Left colon (tissue), 2 donors: ENCODE data around the gene REG4. TPM values are rescaled to one million over a fixed set of nuclear protein-coding genes. Genes with fewer than 3 reads are reported as not detected.
"Not testable (repeated sequence)": the region's sequence is repeated elsewhere in the genome, so short reads cannot be mapped to it uniquely, and the experiment has no call there.

Experiments
- ATAC-seq: fragments of 200-7000 bp; cut with Tn5 transposase; one replicate; pipeline ENCODE4 v1.9.1; 2020; ENCODE audit warnings: mild to moderate bottlenecking, moderate library complexity
- DNase-seq, 2 donors: peaks; one replicate each; pipeline ENCODE4 v3.0.0-alpha.2; 2020
- intact Hi-C, 2 donors: fragments of 100-400 bp; cut with DNase I in 1 of 2; cut with micrococcal nuclease in 1 of 2; formaldehyde crosslinking; loops; one replicate each; pipeline versions ENCODE4 v1.11.2 to v1.14.0; 2022; cut with DNase I, micrococcal nuclease
- long read RNA-seq: library from polyadenylated mRNA; unstranded; transcript quantifications from one replicate; pipeline ENCODE4 v2.0.0, GENCODE V29; 2021
- total RNA-seq, 2 donors: library from RNA; stranded (reverse); fragmentation: NEBNext Ultra II Directional; extraction: Animal tissue kit (Norgen Biotek cat#: 25700); gene quantifications; one replicate each; pipeline ENCODE4 v1.2.1, GENCODE V29; 2021
- donor health status: DM: no; HTN: no; CAD: no.
- donor health status: DM: yes; HTN: yes; CAD: no.

The REG4 gene
- total RNA-seq = 10 to 100 TPM; 35.7 to 37.5 TPM
- long read RNA-seq, transcript REG4-201 (6 exons, 1,357 nt) = major isoform, 22 of 25 reads
- long read RNA-seq, partial matches to known transcripts = 2 of 25 reads
- long read RNA-seq, other reads (novel, unspliced or antisense) = 0 of 25 reads

DNA sequence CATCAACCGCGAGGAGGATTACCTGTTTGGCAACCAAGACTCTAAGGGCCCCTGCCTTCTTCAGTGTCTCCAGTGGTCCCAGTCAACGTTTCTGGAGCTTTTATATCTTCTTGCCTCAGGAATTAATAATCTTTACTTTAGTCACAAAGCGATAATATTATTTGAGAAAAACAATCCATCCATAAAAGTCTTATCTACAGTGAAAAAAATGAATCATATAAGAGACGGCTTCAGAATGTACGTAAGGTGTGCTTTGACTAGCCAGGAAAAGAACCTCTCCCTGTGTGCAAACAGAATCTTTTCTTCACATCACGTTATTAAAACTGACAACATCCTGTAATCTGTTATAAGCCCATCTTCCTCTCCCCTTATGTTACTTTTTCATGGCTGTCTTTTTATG is at the start of gene REG4:
Gene REG4, minus strand, starts transcription at position 74 of the 400 bp plus-strand sequence. CDS start 2,691 bp downstream, outside the sequence.
- peak; percentile 68 for ATAC-seq
- intact Hi-C loops = no loop called here

DNA sequence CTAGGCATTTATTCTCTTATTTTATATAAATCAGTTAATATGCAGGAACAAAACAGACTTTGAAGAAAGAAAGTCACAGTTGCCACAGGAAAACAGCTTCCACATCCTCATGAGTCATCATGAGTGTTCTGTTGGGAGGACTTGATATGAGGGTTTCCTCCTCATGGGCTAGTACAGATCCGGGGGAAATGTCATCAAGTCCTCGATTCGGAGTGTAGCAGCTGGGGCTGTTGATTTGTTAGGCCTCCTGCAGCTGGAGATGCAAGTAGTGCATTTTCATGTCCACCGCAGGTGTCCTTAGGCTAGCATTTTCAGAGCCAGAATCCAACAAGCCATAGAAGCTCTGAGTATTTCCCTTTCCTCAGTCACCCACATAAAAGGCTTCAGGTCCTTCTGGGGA is 48.4 kb upstream of the REG4 start:
- DNase-seq (no peak), ATAC-seq (peak; percentile 46)
- intact Hi-C loops = no loop called here

More for the DNA sequence above, at the start of gene REG4:
- DNase-seq = no peak

- intact Hi-C loops = not testable (repeated sequence)
- ATAC-seq (peak; percentile 42), DNase-seq (peak in 1 of 2 donors; percentile 29)
Measured at GRCh38 chr1:119858556-119859214, 47.4 kb upstream of the REG4 start.

DNA sequence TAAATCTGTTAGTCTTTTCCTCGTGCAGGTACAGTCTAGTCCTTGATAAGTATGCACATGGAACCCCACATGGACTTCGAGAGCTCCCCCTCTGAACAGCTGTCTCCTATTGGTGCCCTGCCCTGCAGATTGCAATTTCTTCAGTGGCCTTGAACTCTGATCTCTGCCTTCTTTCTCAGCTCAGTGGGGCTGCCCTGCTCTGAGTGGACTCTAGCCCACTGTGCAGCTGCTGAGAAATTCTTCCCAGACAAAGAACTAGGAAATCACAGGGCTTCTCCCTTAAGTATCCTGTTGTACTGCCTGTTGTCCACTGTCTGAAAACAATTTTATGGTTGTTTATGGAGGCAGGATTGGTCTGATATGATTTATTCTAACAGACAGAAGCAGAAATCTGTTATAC is 46.9 kb upstream of the REG4 start:
- no peak for DNase-seq
- intact Hi-C loops = no loop called here
- ATAC-seq = peak; percentile 56

GRCh38 chr1:119853155-119853554 is 41.9 kb upstream of the REG4 start:
- DNase-seq (no peak), ATAC-seq (no peak)
- intact Hi-C loops = no loop called here

GRCh38 chr1:119844206-119844605 is 32.9 kb upstream of the REG4 start:
- DNase-seq, ATAC-seq, intact Hi-C loops: not testable (repeated sequence)

- ATAC-seq (no peak), DNase-seq (no peak)
- intact Hi-C loops = no loop called here
Measured at GRCh38 chr1:119841306-119841705, 30.0 kb upstream of the REG4 start.

GRCh38 chr1:119840745-119841144 is 29.5 kb upstream of the REG4 start:
- no peak for ATAC-seq
- no peak for DNase-seq
- intact Hi-C loops = no loop called here

- intact Hi-C loops = no loop called here
- ATAC-seq = no peak
- DNase-seq = no peak
Measured at GRCh38 chr1:119838236-119838635, 27.0 kb upstream of the REG4 start.

DNA sequence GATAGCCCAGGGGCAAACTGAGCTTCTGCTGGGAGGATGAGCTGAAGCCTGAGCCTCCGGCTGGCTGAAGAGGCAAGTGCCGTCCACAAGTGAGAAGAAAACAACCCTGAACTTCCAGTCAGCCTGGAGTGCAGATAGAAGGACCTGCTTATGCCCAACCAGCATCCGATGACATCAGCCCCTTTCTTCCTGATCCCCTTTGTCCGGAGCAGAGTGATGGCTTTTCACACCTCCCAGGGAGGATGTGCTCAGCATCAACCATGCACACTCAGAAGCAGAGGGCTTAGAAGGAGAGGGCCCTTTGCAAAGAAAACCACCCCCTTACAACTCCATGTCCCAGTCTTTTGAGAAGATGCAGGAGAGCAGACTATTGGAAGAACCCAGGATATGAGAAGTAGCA is 23.7 kb upstream of the REG4 start:
- no peak for ATAC-seq
- intact Hi-C loops = no loop called here
- no peak for DNase-seq

- no peak for DNase-seq
- no peak for ATAC-seq
- intact Hi-C loops = no loop called here
Measured at GRCh38 chr1:119831027-119831426, 19.8 kb upstream of the REG4 start.

- DNase-seq (no peak), ATAC-seq (peak; percentile 45)
- intact Hi-C loops = no loop called here
Measured at GRCh38 chr1:119829625-119830024, 18.4 kb upstream of the REG4 start.

GRCh38 chr1:119829006-119829405 is 17.7 kb upstream of the REG4 start:
- DNase-seq, intact Hi-C loops: not testable (repeated sequence)
- peak; percentile 56 for ATAC-seq

- ATAC-seq (no peak), DNase-seq (no peak)
- intact Hi-C loops = no loop called here
Measured at GRCh38 chr1:119828266-119828665, 17.0 kb upstream of the REG4 start.

DNA sequence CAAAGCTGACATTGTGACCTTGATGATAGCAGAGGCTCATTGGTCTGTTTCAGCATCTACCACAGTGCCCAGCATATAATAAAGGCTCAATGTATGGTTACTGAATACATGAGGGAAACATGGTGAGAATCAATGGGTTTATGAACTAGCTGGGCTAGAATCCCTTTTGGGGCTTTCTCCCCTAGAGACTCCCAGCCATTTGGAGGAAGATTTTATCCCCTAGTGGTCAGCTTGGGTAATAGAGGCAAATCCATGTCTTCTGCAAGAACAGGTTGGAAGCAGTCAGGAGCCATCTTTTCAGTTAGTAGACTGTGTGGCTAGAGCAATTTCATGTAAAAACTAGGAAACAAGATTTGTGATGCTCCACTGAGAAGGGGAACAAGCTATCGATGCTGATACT is 15.8 kb upstream of the REG4 start:
- no peak for ATAC-seq
- intact Hi-C loops = no loop called here
- DNase-seq = no peak

DNA sequence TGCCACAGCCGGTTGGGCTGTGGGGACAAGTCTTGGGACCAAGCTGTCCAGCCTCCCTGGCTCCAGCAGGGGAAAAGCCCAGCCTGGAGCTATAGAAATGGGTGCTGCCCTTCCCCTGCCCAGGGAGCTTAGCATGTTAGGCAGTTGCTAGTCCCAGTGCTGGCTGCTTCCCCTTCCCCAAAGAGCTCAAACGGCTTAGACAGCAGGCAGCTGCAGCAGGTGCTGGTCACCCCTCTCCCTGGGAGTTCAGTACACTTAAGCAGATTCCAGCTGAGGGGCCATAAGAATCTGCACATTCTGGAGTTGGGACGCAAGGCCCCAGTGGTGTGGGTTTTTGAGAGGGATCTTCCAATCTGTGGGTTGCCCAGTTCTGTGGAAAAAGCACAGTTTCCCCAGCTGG is 11.1 kb upstream of the REG4 start:
- DNase-seq = no peak
- no peak for ATAC-seq
- intact Hi-C loops = no loop called here

GRCh38 chr1:119818181-119818580 is 6.9 kb upstream of the REG4 start:
- intact Hi-C loops = no loop called here
- DNase-seq = no peak
- no peak for ATAC-seq

DNA sequence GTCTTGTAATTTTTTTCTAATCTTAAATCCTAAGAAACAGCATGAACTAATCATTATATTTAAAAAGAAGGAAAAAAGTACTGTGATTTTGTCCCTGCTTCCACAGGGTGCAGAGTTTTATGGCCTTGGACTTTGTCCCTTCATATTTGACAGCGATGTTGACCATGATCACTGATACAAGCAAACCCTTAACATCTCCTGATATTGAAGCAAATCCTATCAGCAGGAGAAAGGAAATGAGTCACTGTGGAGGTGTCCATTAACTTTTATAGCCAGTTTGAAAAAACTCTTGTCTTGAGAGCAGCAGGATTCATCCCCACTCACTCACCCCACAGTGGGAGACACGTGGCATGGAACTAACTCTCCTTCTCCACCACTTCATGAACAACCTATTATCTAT is 5.1 kb upstream of the REG4 start:
- intact Hi-C loops = no loop called here
- DNase-seq = peak; percentile 33 to 50
- peak; percentile 95 for ATAC-seq

DNA sequence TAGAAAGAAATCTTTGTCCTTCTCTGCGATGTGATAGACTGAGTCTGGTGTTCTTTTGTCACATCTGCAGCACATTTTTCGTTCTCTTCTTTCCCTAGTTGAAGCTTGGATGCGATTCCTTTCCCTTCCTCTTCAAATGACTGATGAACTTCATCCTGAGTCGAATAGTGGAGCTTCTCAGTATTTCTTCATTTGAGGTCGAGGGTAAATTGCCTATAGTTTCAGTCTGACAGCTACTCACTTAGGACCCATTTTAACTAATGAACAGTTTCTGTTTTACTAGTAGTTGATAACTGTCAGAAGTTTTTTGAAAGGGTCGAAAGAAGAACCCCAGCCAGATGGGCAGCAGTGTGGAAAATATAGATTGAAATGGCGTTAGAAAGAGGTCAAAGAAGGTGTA is 4.7 kb upstream of the REG4 start:
- no peak for DNase-seq
- intact Hi-C loops = no loop called here
- ATAC-seq = no peak

- no peak for ATAC-seq
- DNase-seq = no peak
- intact Hi-C loops = no loop called here
Measured at GRCh38 chr1:119815361-119815760, 4.1 kb upstream of the REG4 start.

- ATAC-seq = no peak
- DNase-seq = no peak
- intact Hi-C loops = no loop called here
Measured at GRCh38 chr1:119814288-119814687, 3.0 kb upstream of the REG4 start.
